Measurements from ENCODE around the gene HAUS3.

Gene HAUS3

GRCh38 chr4:2186133-2186864, 55.6 kb downstream of the HAUS3 start:
- Histone ChIP-seq H3K4me2 (ENCODE audit: insufficient read depth, low read length, poor library complexity, severe bottlenecking) (no peak overlapping the region), H2AFZ (ENCODE audit: low read length) (peak overlapping the region; percentile 27), H2BK12ac (ENCODE audit: low read length) (no peak overlapping the region), H4K91ac (ENCODE audit: low read depth, low read length, poor library complexity) (no peak overlapping the region), H3K9me3 (replicated peaks in 1 of 2; ENCODE audit: control insufficient read depth in 2 of 2, insufficient read depth in 1 of 2, low read depth in 1 of 2, low read length in 2 of 2) (peaks cover 4 to 8% of the 10 kb centered on the region in 2 donors), H3K23ac (ENCODE audit: low read depth, low read length, poor library complexity) (no peak overlapping the region), H4K8ac (ENCODE audit: low read depth, low read length) (no peak overlapping the region), H3K4me3 (ENCODE audit: low read length in 2 of 2) (no peak overlapping the region), H2AK5ac (ENCODE audit: low read depth, low read length) (no peak overlapping the region), H2BK120ac (ENCODE audit: low read depth, low read length) (no peak overlapping the region), H3K18ac (ENCODE audit: low read length) (no peak overlapping the region), H3K36me3 (replicated peaks in 1 of 2; ENCODE audit: control insufficient read depth in 2 of 2, insufficient read depth in 2 of 2, low read length in 2 of 2) (no peaks in the 10 kb centered on the region), H3K4ac (ENCODE audit: low read length) (no peak overlapping the region), H2BK15ac (ENCODE audit: low read length) (no peak overlapping the region), H2BK5ac (ENCODE audit: low read length) (no peak overlapping the region), H3K4me1 (ENCODE audit: control insufficient read depth in 2 of 2, insufficient read depth in 1 of 2, low read depth in 1 of 2, low read length in 2 of 2) (no peaks in the 10 kb centered on the region), H3K14ac (ENCODE audit: low read length) (no peak overlapping the region), H3K9ac (ENCODE audit: low read depth, low read length, poor library complexity) (no peak overlapping the region), H3K27ac (replicated peaks; ENCODE audit: low read length) (no peak overlapping the region), H3K27me3 (ENCODE audit: control insufficient read depth in 3 of 3, insufficient read depth in 3 of 3, low read depth in 1 of 3, low read length in 3 of 3) (no peaks in the 10 kb centered on the region), H3K79me1 (ENCODE audit: low read depth, low read length) (no peaks in the 10 kb centered on the region)
- no CpG with 5 or more reads among the region's 9 CpGs for WGBS, 2 donors (ENCODE audit: extremely low coverage in 2 of 2, insufficient read length in 2 of 2, insufficient replicate concordance in 1 of 2)
- no peak for DNase-seq (ENCODE audit: low spot score)

- Histone ChIP-seq H2BK120ac (ENCODE audit: low read depth, low read length) (no peak overlapping the region), H2BK15ac (ENCODE audit: low read length) (no peak overlapping the region), H4K8ac (ENCODE audit: low read depth, low read length) (no peak overlapping the region), H3K27me3 (ENCODE audit: control insufficient read depth in 3 of 3, insufficient read depth in 3 of 3, low read depth in 1 of 3, low read length in 3 of 3) (no peaks in the 10 kb centered on the region), H3K36me3 (replicated peaks in 1 of 2; ENCODE audit: control insufficient read depth in 2 of 2, insufficient read depth in 2 of 2, low read length in 2 of 2) (no peaks in the 10 kb centered on the region), H3K9ac (ENCODE audit: low read depth, low read length, poor library complexity) (no peak overlapping the region), H3K79me1 (ENCODE audit: low read depth, low read length) (no peaks in the 10 kb centered on the region), H2BK12ac (ENCODE audit: low read length) (no peak overlapping the region), H3K4me2 (ENCODE audit: insufficient read depth, low read length, poor library complexity, severe bottlenecking) (no peak overlapping the region), H4K91ac (ENCODE audit: low read depth, low read length, poor library complexity) (no peak overlapping the region), H3K4me3 (ENCODE audit: low read length in 2 of 2) (no peak overlapping the region), H3K18ac (ENCODE audit: low read length) (no peak overlapping the region), H2BK5ac (ENCODE audit: low read length) (no peak overlapping the region), H3K4me1 (ENCODE audit: control insufficient read depth in 2 of 2, insufficient read depth in 1 of 2, low read depth in 1 of 2, low read length in 2 of 2) (no peaks in the 10 kb centered on the region), H2AFZ (ENCODE audit: low read length) (no peak overlapping the region), H3K9me3 (replicated peaks in 1 of 2; ENCODE audit: control insufficient read depth in 2 of 2, insufficient read depth in 1 of 2, low read depth in 1 of 2, low read length in 2 of 2) (peaks cover 4 to 8% of the 10 kb centered on the region in 2 donors), H2AK5ac (ENCODE audit: low read depth, low read length) (no peak overlapping the region), H3K14ac (ENCODE audit: low read length) (no peak overlapping the region), H3K4ac (ENCODE audit: low read length) (no peak overlapping the region), H3K23ac (ENCODE audit: low read depth, low read length, poor library complexity) (no peak overlapping the region), H3K27ac (replicated peaks; ENCODE audit: low read length) (no peak overlapping the region)
- no peak for DNase-seq (ENCODE audit: low spot score)
These were observed 58.5 kb downstream of the HAUS3 start for GRCh38 chr4:2183394-2183793.

DNA sequence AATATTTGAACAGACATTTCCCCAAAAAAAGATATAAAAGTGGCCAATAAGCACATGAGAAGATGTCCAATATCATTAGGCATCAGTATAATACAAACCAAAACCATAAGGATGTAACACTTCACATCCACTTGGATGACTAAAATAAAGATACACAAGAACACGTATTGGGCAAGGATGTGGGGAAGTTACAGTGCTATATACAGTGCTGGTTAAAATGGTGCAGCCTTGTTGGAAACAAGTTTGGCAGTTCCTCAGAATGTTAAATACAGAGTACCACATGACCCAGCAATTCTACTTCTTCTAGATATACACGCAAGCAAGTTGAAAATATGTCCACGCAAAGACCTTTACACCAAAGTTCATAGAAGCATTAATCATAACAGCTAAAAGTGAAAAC, 58.9 kb downstream of the HAUS3 start:
- Histone ChIP-seq H4K8ac (ENCODE audit: low read depth, low read length) (no peak overlapping the region), H3K4me3 (ENCODE audit: low read length in 2 of 2) (no peak overlapping the region), H3K79me1 (ENCODE audit: low read depth, low read length) (no peaks in the 10 kb centered on the region), H3K18ac (ENCODE audit: low read length) (no peak overlapping the region), H2BK120ac (ENCODE audit: low read depth, low read length) (no peak overlapping the region), H3K36me3 (replicated peaks in 1 of 2; ENCODE audit: control insufficient read depth in 2 of 2, insufficient read depth in 2 of 2, low read length in 2 of 2) (no peaks in the 10 kb centered on the region), H3K9ac (ENCODE audit: low read depth, low read length, poor library complexity) (no peak overlapping the region), H3K27ac (replicated peaks; ENCODE audit: low read length) (no peak overlapping the region), H3K4me1 (ENCODE audit: control insufficient read depth in 2 of 2, insufficient read depth in 1 of 2, low read depth in 1 of 2, low read length in 2 of 2) (no peaks in the 10 kb centered on the region), H3K4ac (ENCODE audit: low read length) (no peak overlapping the region), H2BK5ac (ENCODE audit: low read length) (no peak overlapping the region), H2BK12ac (ENCODE audit: low read length) (no peak overlapping the region), H3K27me3 (ENCODE audit: control insufficient read depth in 3 of 3, insufficient read depth in 3 of 3, low read depth in 1 of 3, low read length in 3 of 3) (no peaks in the 10 kb centered on the region), H3K4me2 (ENCODE audit: insufficient read depth, low read length, poor library complexity, severe bottlenecking) (no peak overlapping the region), H3K14ac (ENCODE audit: low read length) (no peak overlapping the region), H2AK5ac (ENCODE audit: low read depth, low read length) (no peak overlapping the region), H3K9me3 (replicated peaks in 1 of 2; ENCODE audit: control insufficient read depth in 2 of 2, insufficient read depth in 1 of 2, low read depth in 1 of 2, low read length in 2 of 2) (peaks cover 4 to 8% of the 10 kb centered on the region in 2 donors), H2BK15ac (ENCODE audit: low read length) (no peak overlapping the region), H2AFZ (ENCODE audit: low read length) (no peak overlapping the region), H3K23ac (ENCODE audit: low read depth, low read length, poor library complexity) (no peak overlapping the region), H4K91ac (ENCODE audit: low read depth, low read length, poor library complexity) (no peak overlapping the region)
- no CpG with 5 or more reads among the region's 3 CpGs for WGBS, 2 donors (ENCODE audit: extremely low coverage in 2 of 2, insufficient read length in 2 of 2, insufficient replicate concordance in 1 of 2)
- DNase-seq (ENCODE audit: low spot score) = no peak

GRCh38 chr4:2180410-2180809, 61.5 kb downstream of the HAUS3 start:
- Histone ChIP-seq H3K4me2 (ENCODE audit: insufficient read depth, low read length, poor library complexity, severe bottlenecking) (no peak overlapping the region), H2BK15ac (ENCODE audit: low read length) (no peak overlapping the region), H3K79me1 (ENCODE audit: low read depth, low read length) (no peaks in the 10 kb centered on the region), H2AFZ (ENCODE audit: low read length) (no peak overlapping the region), H2AK5ac (ENCODE audit: low read depth, low read length) (no peak overlapping the region), H3K9me3 (replicated peaks in 1 of 2; ENCODE audit: control insufficient read depth in 2 of 2, insufficient read depth in 1 of 2, low read depth in 1 of 2, low read length in 2 of 2) (peaks cover 4 to 5% of the 10 kb centered on the region in 2 donors), H4K8ac (ENCODE audit: low read depth, low read length) (no peak overlapping the region), H3K9ac (ENCODE audit: low read depth, low read length, poor library complexity) (no peak overlapping the region), H3K4ac (ENCODE audit: low read length) (no peak overlapping the region), H3K27ac (replicated peaks; ENCODE audit: low read length) (no peak overlapping the region), H2BK5ac (ENCODE audit: low read length) (no peak overlapping the region), H3K14ac (ENCODE audit: low read length) (no peak overlapping the region), H4K91ac (ENCODE audit: low read depth, low read length, poor library complexity) (no peak overlapping the region), H3K18ac (ENCODE audit: low read length) (no peak overlapping the region), H3K4me1 (ENCODE audit: control insufficient read depth in 2 of 2, insufficient read depth in 1 of 2, low read depth in 1 of 2, low read length in 2 of 2) (no peaks in the 10 kb centered on the region), H3K36me3 (replicated peaks in 1 of 2; ENCODE audit: control insufficient read depth in 2 of 2, insufficient read depth in 2 of 2, low read length in 2 of 2) (no peaks in the 10 kb centered on the region), H3K23ac (ENCODE audit: low read depth, low read length, poor library complexity) (no peak overlapping the region), H2BK120ac (ENCODE audit: low read depth, low read length) (no peak overlapping the region), H3K4me3 (ENCODE audit: low read length in 2 of 2) (no peak overlapping the region), H2BK12ac (ENCODE audit: low read length) (no peak overlapping the region), H3K27me3 (ENCODE audit: control insufficient read depth in 3 of 3, insufficient read depth in 3 of 3, low read depth in 1 of 3, low read length in 3 of 3) (no peaks in the 10 kb centered on the region)
- no CpG with 5 or more reads among the region's 2 CpGs for WGBS, 2 donors (ENCODE audit: extremely low coverage in 2 of 2, insufficient read length in 2 of 2, insufficient replicate concordance in 1 of 2)
- DNase-seq (ENCODE audit: low spot score) = no peak

All from neuronal stem cell (in vitro differentiated cells).